MM.1S (cell line): ENCODE results near the gene OLIG3.

Source experiments
- DNase-seq: peaks from one replicate; pipeline ENCODE4 v3.0.0-alpha.2; 2015
- H2AFZ ChIP-seq: fragments of 300-600 bp; sonication (generic); 2 replicates; pipeline ENCODE4 v1.6.0; 2016; ENCODE audit warnings: antibody characterized with exemption, low read length
- H3F3A ChIP-seq: fragments of 300-600 bp; sonication (generic); 2 replicates; pipeline ENCODE4 v1.6.1; 2016; ENCODE audit warnings: mild to moderate bottlenecking, antibody characterized with exemption, low read length, moderate library complexity, mixed read lengths; ENCODE audit not compliant: insufficient read depth
- H3K27ac ChIP-seq: fragments of 300-600 bp; sonication (generic); 2 replicates; pipeline ENCODE4 v1.5.1; 2016; ENCODE audit warnings: mild to moderate bottlenecking, low read length
- H3K27me3 ChIP-seq: fragments of 300-600 bp; sonication (generic); replicated peaks from 2 replicates; pipeline ENCODE4 v1.6.0; 2016; ENCODE audit warnings: low read length; ENCODE audit not compliant: insufficient read depth
- H3K36me3 ChIP-seq: fragments of 300-600 bp; sonication (generic); replicated peaks from 2 replicates; pipeline ENCODE4 v1.6.1; 2016; ENCODE audit warnings: mild to moderate bottlenecking, low read length, mixed read lengths; ENCODE audit not compliant: insufficient read depth
- H3K4me1 ChIP-seq: fragments of 300-600 bp; sonication (generic); 2 replicates; pipeline ENCODE4 v1.6.1; 2016; ENCODE audit warnings: low read length, mixed read lengths
- H3K4me2 ChIP-seq: fragments of 300-600 bp; sonication (generic); 2 replicates; pipeline ENCODE4 v1.6.0; 2016; ENCODE audit warnings: low read depth, low read length
- H3K4me3 ChIP-seq: fragments of 300-600 bp; sonication (generic); 2 replicates; pipeline ENCODE4 v1.5.1; 2016; ENCODE audit warnings: low read length, mixed read lengths
- H3K79me2 ChIP-seq: fragments of 300-600 bp; sonication (generic); 2 replicates; pipeline ENCODE4 v1.6.1; 2016; ENCODE audit warnings: mixed run types, low read length, mixed read lengths
- H3K9ac ChIP-seq: fragments of 300-600 bp; sonication (generic); 2 replicates; pipeline ENCODE4 v1.6.1; 2016; ENCODE audit warnings: low read length, mixed read lengths
- H3K9me2 ChIP-seq: fragments of 300-600 bp; sonication (generic); replicated peaks from 2 replicates; pipeline ENCODE4 v1.6.1; 2016; ENCODE audit warnings: mild to moderate bottlenecking, low read length, mixed read lengths; ENCODE audit not compliant: insufficient read depth
- H3K9me3 ChIP-seq: fragments of 300-600 bp; sonication (generic); replicated peaks from 2 replicates; pipeline ENCODE4 v1.6.1; 2016; ENCODE audit warnings: mild to moderate bottlenecking, low read length, mixed read lengths; ENCODE audit not compliant: insufficient read depth
- H4K20me1 ChIP-seq: fragments of 300-600 bp; sonication (generic); 2 replicates; pipeline ENCODE4 v1.6.1; 2016; ENCODE audit warnings: mild to moderate bottlenecking, low read length, moderate library complexity, mixed read lengths; ENCODE audit not compliant: insufficient read depth
- EZH2 ChIP-seq: fragments of 300-600 bp; sonication (generic); optimal IDR thresholded peaks from 2 replicates; pipeline ENCODE3; 2017; ENCODE audit warnings: low read depth, mild to moderate bottlenecking, antibody characterized with exemption, low read length, mixed read lengths
- EZH2phosphoT487 ChIP-seq: fragments of 300-600 bp; sonication (generic); IDR thresholded peaks from 2 replicates; pipeline ENCODE4 v1.6.1; 2018; ENCODE audit warnings: antibody characterized with exemption, low read length
- TF ChIP-seq, protein P1 (sequence below): fragments of 300-600 bp; sonication (generic); IDR thresholded peaks from 2 replicates; pipeline ENCODE4 v1.5.1; 2016; ENCODE audit warnings: antibody characterized with exemption, low read length, mixed read lengths

The OLIG3 gene

GRCh38 chr6:137498481-137499190, 4.4 kb upstream of the OLIG3 start:
- Histone ChIP-seq H3K9me2 (no peaks in the 10 kb centered on the region), H2AFZ (no peak overlapping the region), H3K79me2 (no peaks in the 10 kb centered on the region), H3K27ac (no peak overlapping the region), H4K20me1 (no peaks in the 10 kb centered on the region), H3K4me3 (no peak overlapping the region), H3K36me3 (no peaks in the 10 kb centered on the region), H3K4me2 (peak overlapping the region; percentile 91; the same call in 1 of the 2 replicates), H3K9ac (no peak overlapping the region), H3F3A (no peaks in the 10 kb centered on the region), H3K9me3 (no peaks in the 10 kb centered on the region), H3K27me3 (peaks cover 33% of the 10 kb centered on the region), H3K4me1 (no peaks in the 10 kb centered on the region)
- no peak for DNase-seq
- TF ChIP-seq EZH2 (no peak), EZH2phosphoT487 (no peak)
- TF ChIP-seq, protein P1, sequence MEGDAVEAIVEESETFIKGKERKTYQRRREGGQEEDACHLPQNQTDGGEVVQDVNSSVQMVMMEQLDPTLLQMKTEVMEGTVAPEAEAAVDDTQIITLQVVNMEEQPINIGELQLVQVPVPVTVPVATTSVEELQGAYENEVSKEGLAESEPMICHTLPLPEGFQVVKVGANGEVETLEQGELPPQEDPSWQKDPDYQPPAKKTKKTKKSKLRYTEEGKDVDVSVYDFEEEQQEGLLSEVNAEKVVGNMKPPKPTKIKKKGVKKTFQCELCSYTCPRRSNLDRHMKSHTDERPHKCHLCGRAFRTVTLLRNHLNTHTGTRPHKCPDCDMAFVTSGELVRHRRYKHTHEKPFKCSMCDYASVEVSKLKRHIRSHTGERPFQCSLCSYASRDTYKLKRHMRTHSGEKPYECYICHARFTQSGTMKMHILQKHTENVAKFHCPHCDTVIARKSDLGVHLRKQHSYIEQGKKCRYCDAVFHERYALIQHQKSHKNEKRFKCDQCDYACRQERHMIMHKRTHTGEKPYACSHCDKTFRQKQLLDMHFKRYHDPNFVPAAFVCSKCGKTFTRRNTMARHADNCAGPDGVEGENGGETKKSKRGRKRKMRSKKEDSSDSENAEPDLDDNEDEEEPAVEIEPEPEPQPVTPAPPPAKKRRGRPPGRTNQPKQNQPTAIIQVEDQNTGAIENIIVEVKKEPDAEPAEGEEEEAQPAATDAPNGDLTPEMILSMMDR: no peak

DNA sequence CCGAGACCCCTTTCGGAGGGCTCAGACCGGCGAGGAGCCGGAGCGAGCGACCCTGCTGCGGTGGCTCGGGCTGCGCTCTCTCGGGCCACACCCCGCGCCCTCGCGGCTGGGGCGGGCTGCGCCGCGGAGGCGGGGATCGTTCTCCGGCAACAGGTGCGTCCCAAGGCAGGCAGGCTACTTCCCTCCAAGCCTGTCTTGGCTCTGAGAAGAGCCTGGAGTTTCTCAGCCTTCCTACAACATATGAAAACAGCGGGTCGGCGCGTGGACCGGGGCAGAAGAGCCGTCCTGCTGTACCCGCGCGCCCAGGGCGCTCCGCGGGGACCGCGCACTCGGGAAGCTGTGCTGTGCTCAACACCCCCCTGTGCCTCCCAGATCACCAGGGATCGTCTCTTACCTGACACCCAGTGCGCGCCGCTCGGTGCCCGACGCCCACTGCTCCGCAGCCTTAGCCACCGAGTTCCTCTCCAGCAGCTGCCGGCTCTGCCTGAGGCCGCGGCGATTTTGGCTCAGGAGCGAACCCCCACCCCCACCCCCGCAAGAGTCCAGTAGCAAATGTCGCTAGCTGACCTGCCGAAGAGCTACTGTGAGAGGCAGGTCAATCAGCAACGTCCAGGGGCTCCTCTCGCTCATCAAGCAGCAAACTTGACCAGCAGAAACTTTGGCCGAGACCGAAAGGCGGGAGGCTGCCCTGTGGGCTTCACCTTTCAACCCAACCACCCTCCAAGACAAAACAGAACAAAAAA, 3.7 kb upstream of the OLIG3 start:
- peak overlapping the region; percentile 91 for H3K4me2 ChIP-seq

GRCh38 chr6:137496909-137497720, 2.9 kb upstream of the OLIG3 start:
- Histone ChIP-seq H3K27me3 (peaks cover 33% of the 10 kb centered on the region), H2AFZ (peak overlapping the region; percentile 56), H3K4me2 (peak overlapping the region; percentile 91)

More for the DNA sequence above, 3.7 kb upstream of the OLIG3 start:
- Histone ChIP-seq H3K27me3 (peaks cover 33% of the 10 kb centered on the region), H3K4me1 (no peaks in the 10 kb centered on the region), H3K9ac (no peak overlapping the region), H3K9me2 (no peaks in the 10 kb centered on the region), H3K36me3 (no peaks in the 10 kb centered on the region), H3K9me3 (no peaks in the 10 kb centered on the region), H2AFZ (peak overlapping the region; percentile 56), H3K27ac (no peak overlapping the region), H4K20me1 (no peaks in the 10 kb centered on the region), H3K4me3 (peak overlapping the region; percentile 57), H3K79me2 (no peaks in the 10 kb centered on the region), H3F3A (no peaks in the 10 kb centered on the region)
- no peak for DNase-seq
- no peak for TF ChIP-seq EZH2
- TF ChIP-seq, protein P1: no peak
- no peak for TF ChIP-seq EZH2phosphoT487

More at GRCh38 chr6:137496909-137497720, 2.9 kb upstream of the OLIG3 start:
- Histone ChIP-seq H4K20me1 (no peaks in the 10 kb centered on the region), H3K36me3 (no peaks in the 10 kb centered on the region), H3K9me3 (no peaks in the 10 kb centered on the region), H3K4me3 (peak overlapping the region; percentile 57), H3K9me2 (no peaks in the 10 kb centered on the region), H3K27ac (no peak overlapping the region), H3K9ac (no peak overlapping the region), H3K79me2 (no peaks in the 10 kb centered on the region), H3K4me1 (no peaks in the 10 kb centered on the region), H3F3A (no peaks in the 10 kb centered on the region)
- no peak for DNase-seq
- TF ChIP-seq EZH2phosphoT487 (no peak), EZH2 (no peak)
- TF ChIP-seq, protein P1: no peak
